Neural cell (in vitro differentiated cells): ENCODE measurements around the gene BCAT1. TPM values are rescaled to one million over a fixed set of nuclear protein-coding genes. Genes with fewer than 3 reads are reported as not detected.
"Not testable (repeated sequence)": the region's sequence is repeated elsewhere in the genome, so short reads cannot be mapped to it uniquely, and the experiment has no call there.

Source experiments
- H2AFZ ChIP-seq: fragments of 200-600, 300-800 bp; sonication (generic), shearing (Covaris generic); 2 replicates; pipeline ENCODE4 v1.6.0; 2014; ENCODE audit warnings: low read depth, mild to moderate bottlenecking, antibody characterized with exemption, low read length, moderate library complexity
- H3F3A ChIP-seq: fragments of 200-600 bp; shearing (Covaris generic); 2 replicates; pipeline ENCODE4 v1.6.1; 2016; ENCODE audit warnings: mild to moderate bottlenecking, moderate library complexity, mixed read lengths, antibody characterized with exemption, low read length; ENCODE audit not compliant: insufficient read depth, poor library complexity, severe bottlenecking
- H3K27ac ChIP-seq: fragments of 200-600, 300-800 bp; sonication (generic), shearing (Covaris generic); 2 replicates; pipeline ENCODE4 v1.5.1; 2014; ENCODE audit warnings: mild to moderate bottlenecking, low read length, moderate library complexity
- H3K27me3 ChIP-seq: fragments of 300-800, 200-600 bp; sonication (generic), shearing (Covaris generic); 2 replicates; pipeline ENCODE4 v1.6.0; 2014; ENCODE audit warnings: mild to moderate bottlenecking, low read depth, low read length, moderate library complexity; ENCODE audit not compliant: insufficient read depth
- H3K36me3 ChIP-seq: fragments of 300-800, 200-600 bp; sonication (generic), shearing (Covaris generic); 2 replicates; pipeline ENCODE4 v1.5.1; 2014; ENCODE audit warnings: mild to moderate bottlenecking, antibody characterized with exemption, low read length, moderate library complexity; ENCODE audit not compliant: insufficient read depth
- H3K4me2 ChIP-seq: fragments of 300-800, 200-600 bp; sonication (generic), shearing (Covaris generic); 2 replicates; pipeline ENCODE4 v1.6.0; 2014; ENCODE audit warnings: mild to moderate bottlenecking, low read length
- H3K4me3 ChIP-seq: fragments of 300-800, 200-600 bp; sonication (generic), shearing (Covaris generic); 2 replicates; pipeline ENCODE4 v1.5.1; 2014; ENCODE audit warnings: mild to moderate bottlenecking, low read length, moderate library complexity
- H3K79me2 ChIP-seq: fragments of 200-600 bp; shearing (Covaris generic); replicated peaks from 2 replicates; pipeline ENCODE4 v1.6.0; 2014; ENCODE audit warnings: mild to moderate bottlenecking, low read length, moderate library complexity; ENCODE audit not compliant: insufficient read depth
- H3K9ac ChIP-seq: fragments of 300-800, 200-600 bp; sonication (generic), shearing (Covaris generic); 2 replicates; pipeline ENCODE4 v1.6.1; 2016; ENCODE audit warnings: mild to moderate bottlenecking, low read length, mixed read lengths
- H3K9me2 ChIP-seq: fragments of 200-600 bp; shearing (Covaris generic); 2 replicates; pipeline ENCODE4 v1.6.1; 2016; ENCODE audit warnings: mild to moderate bottlenecking, low read length, mixed read lengths; ENCODE audit not compliant: insufficient read depth
- H3K9me3 ChIP-seq: fragments of 200-600, 300-800 bp; sonication (generic), shearing (Covaris generic); 2 replicates; pipeline ENCODE4 v1.6.1; 2016; ENCODE audit warnings: mild to moderate bottlenecking, mixed run types, low read length, moderate library complexity, mixed read lengths
- H4K20me1 ChIP-seq: fragments of 200-600 bp; shearing (Covaris generic); 2 replicates; pipeline ENCODE4 v1.6.1; 2016; ENCODE audit warnings: mild to moderate bottlenecking, mixed run types; ENCODE audit not compliant: insufficient read depth
- EP300 ChIP-seq: fragments of 450-650 bp; conservative IDR thresholded peaks from 2 replicates; pipeline ENCODE4 v1.6.1; 2014; ENCODE audit warnings: antibody characterized with exemption, mild to moderate bottlenecking, moderate library complexity; ENCODE audit not compliant: poor library complexity, severe bottlenecking
- EZH2 ChIP-seq: fragments of 200-600, 300-800 bp; shearing (Covaris generic), sonication (generic); IDR thresholded peaks from 2 replicates; pipeline ENCODE4 v1.6.1; 2014; ENCODE audit warnings: antibody characterized with exemption, low read length, borderline replicate concordance, mild to moderate bottlenecking; ENCODE audit not compliant: insufficient read depth, poor library complexity, severe bottlenecking
- POLR2AphosphoS5 ChIP-seq: IDR thresholded peaks from 2 replicates; pipeline ENCODE4 v1.6.1; 2012
- RAD21 ChIP-seq: fragments of 450-650 bp; conservative IDR thresholded peaks from 2 replicates; pipeline ENCODE4 v1.6.1; 2014; ENCODE audit warnings: antibody characterized with exemption, mild to moderate bottlenecking, moderate library complexity
- SMC3 ChIP-seq: fragments of 450-650 bp; conservative IDR thresholded peaks from 2 replicates; pipeline ENCODE4 v1.6.1; 2014; ENCODE audit warnings: antibody characterized with exemption, mild to moderate bottlenecking, moderate library complexity; ENCODE audit not compliant: poor library complexity
- TAF1 ChIP-seq: IDR thresholded peaks from 2 replicates; pipeline ENCODE4 v1.6.1; 2012; ENCODE audit warnings: low read depth
- polyA plus RNA-seq: library from polyadenylated mRNA; depleted of rRNA; stranded (reverse); fragments of >200 nt; gene quantifications from 2 replicates; pipeline ENCODE4 v1.2.3, GENCODE V29; 2014
- TF ChIP-seq, protein P1 (sequence below): fragments of 450-650 bp; IDR thresholded peaks from 2 replicates; pipeline ENCODE4 v1.5.1; 2014; ENCODE audit warnings: antibody characterized with exemption, mild to moderate bottlenecking, moderate library complexity; ENCODE audit not compliant: poor library complexity, severe bottlenecking
- TF ChIP-seq, protein P2 (sequence below): IDR thresholded peaks from 2 replicates; pipeline ENCODE4 v1.6.1; 2012; ENCODE audit warnings: borderline replicate concordance

Gene BCAT1
- polyA plus RNA-seq, 1 donor from 2014 or later = 31.3 TPM

DNA sequence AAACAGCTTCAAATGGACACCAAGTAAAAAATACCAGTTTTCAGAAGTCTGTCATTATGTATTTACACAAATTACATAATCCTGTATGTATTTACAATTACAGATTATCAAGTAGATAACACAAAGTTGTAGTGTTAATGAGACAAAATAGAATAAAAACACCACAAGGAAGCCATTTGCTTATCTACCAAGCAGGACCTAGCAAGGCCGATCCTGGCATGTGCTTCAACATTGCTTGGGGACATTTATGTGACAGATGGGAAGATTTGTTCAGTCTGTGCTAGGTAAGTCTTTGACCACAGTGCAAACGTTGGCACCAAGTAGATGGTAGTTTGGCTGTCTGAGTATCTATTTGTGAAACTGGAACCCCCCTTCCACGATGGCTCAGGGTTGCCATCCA lies 35.8 kb downstream of the BCAT1 start:
- Histone ChIP-seq H3F3A (no peaks in the 10 kb centered on the region), H3K36me3 (no peaks in the 10 kb centered on the region), H3K4me3 (no peak overlapping the region), H3K79me2 (peaks cover 16% of the 10 kb centered on the region), H4K20me1 (no peaks in the 10 kb centered on the region), H3K4me2 (no peak overlapping the region), H3K27ac (no peak overlapping the region), H3K27me3 (no peaks in the 10 kb centered on the region), H2AFZ (no peak overlapping the region), H3K9ac (no peak overlapping the region), H3K9me3 (no peaks in the 10 kb centered on the region), H3K9me2 (no peaks in the 10 kb centered on the region)
- TF ChIP-seq, protein P1, sequence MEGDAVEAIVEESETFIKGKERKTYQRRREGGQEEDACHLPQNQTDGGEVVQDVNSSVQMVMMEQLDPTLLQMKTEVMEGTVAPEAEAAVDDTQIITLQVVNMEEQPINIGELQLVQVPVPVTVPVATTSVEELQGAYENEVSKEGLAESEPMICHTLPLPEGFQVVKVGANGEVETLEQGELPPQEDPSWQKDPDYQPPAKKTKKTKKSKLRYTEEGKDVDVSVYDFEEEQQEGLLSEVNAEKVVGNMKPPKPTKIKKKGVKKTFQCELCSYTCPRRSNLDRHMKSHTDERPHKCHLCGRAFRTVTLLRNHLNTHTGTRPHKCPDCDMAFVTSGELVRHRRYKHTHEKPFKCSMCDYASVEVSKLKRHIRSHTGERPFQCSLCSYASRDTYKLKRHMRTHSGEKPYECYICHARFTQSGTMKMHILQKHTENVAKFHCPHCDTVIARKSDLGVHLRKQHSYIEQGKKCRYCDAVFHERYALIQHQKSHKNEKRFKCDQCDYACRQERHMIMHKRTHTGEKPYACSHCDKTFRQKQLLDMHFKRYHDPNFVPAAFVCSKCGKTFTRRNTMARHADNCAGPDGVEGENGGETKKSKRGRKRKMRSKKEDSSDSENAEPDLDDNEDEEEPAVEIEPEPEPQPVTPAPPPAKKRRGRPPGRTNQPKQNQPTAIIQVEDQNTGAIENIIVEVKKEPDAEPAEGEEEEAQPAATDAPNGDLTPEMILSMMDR = no peak
- TF ChIP-seq RAD21 (no peak), TAF1 (no peak), EZH2 (no peak), POLR2AphosphoS5 (no peak), EP300 (no peak), SMC3 (no peak)
- TF ChIP-seq, protein P2, sequence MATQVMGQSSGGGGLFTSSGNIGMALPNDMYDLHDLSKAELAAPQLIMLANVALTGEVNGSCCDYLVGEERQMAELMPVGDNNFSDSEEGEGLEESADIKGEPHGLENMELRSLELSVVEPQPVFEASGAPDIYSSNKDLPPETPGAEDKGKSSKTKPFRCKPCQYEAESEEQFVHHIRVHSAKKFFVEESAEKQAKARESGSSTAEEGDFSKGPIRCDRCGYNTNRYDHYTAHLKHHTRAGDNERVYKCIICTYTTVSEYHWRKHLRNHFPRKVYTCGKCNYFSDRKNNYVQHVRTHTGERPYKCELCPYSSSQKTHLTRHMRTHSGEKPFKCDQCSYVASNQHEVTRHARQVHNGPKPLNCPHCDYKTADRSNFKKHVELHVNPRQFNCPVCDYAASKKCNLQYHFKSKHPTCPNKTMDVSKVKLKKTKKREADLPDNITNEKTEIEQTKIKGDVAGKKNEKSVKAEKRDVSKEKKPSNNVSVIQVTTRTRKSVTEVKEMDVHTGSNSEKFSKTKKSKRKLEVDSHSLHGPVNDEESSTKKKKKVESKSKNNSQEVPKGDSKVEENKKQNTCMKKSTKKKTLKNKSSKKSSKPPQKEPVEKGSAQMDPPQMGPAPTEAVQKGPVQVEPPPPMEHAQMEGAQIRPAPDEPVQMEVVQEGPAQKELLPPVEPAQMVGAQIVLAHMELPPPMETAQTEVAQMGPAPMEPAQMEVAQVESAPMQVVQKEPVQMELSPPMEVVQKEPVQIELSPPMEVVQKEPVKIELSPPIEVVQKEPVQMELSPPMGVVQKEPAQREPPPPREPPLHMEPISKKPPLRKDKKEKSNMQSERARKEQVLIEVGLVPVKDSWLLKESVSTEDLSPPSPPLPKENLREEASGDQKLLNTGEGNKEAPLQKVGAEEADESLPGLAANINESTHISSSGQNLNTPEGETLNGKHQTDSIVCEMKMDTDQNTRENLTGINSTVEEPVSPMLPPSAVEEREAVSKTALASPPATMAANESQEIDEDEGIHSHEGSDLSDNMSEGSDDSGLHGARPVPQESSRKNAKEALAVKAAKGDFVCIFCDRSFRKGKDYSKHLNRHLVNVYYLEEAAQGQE = no peak

DNA sequence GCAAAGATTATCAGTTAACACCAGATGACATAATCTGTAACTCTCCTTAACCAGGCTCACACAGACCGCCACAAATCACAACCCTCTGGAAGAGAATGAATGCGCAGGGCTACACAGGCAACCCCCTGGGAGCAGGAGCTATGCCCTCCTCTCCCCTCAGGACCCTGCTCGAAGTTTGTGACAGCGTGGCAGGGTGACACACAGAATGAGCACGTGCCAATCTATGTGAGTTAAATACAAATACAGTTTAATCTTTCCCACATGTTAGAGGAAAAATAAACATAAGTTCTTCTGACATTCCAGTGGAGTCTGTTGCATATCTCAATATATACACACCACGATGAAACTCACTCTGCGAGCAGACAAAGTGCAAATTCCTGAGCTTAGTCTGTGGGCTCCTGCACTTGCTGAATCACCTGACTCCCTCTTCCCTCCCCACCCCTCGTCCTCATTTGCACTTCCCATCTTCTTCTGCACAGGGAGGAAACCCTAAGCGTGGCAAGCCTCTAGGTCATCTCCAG lies 37.6 kb downstream of the BCAT1 start:
- no peaks in the 10 kb centered on the region for H3F3A ChIP-seq
- no peaks in the 10 kb centered on the region for H3K36me3 ChIP-seq
- H3K9me3 ChIP-seq = no peaks in the 10 kb centered on the region
- TF ChIP-seq, protein P2 = no peak
- TF ChIP-seq POLR2AphosphoS5 = no peak
- TF ChIP-seq TAF1 = no peak
- TF ChIP-seq, protein P1 = no peak
- no peak for TF ChIP-seq RAD21
- H3K9me2 ChIP-seq = no peaks in the 10 kb centered on the region
- H3K27me3 ChIP-seq = no peaks in the 10 kb centered on the region
- H3K4me2 ChIP-seq = no peak overlapping the region
- H2AFZ ChIP-seq = no peak overlapping the region
- H3K4me3 ChIP-seq = no peak overlapping the region
- peaks cover 16% of the 10 kb centered on the region for H3K79me2 ChIP-seq
- H4K20me1 ChIP-seq = no peaks in the 10 kb centered on the region
- no peak overlapping the region for H3K27ac ChIP-seq
- H3K9ac ChIP-seq = no peak overlapping the region

DNA sequence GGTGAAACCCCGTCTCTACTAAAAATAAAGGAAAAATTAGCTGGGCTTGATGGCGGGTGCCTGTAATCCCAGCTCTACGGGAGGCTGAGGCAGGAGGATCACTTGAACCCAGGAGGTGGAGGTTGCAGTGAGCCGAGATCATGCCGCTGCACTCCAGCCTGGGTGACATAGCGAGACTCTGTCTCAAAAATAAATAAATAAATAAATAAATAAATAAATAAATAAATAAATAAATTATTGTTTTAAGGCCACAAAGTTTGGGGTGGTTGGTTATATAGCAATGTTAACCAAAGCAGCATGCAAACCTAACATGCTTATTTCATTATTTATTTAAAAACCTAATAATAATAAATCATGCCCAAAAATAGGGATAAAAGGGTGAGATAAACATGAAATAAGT lies 38.7 kb downstream of the BCAT1 start:
- H3F3A ChIP-seq, H3K4me2 ChIP-seq, H2AFZ ChIP-seq, H3K4me3 ChIP-seq, H3K27me3 ChIP-seq, H3K9me2 ChIP-seq, H3K9ac ChIP-seq, H3K9me3 ChIP-seq, H3K36me3 ChIP-seq, H4K20me1 ChIP-seq, H3K27ac ChIP-seq: not testable (repeated sequence)
- peaks cover 16% of the 10 kb centered on the region for H3K79me2 ChIP-seq
